Thyroid gland (tissue), 4 donors: ENCODE measurements around the gene PC. TPM values are rescaled to one million over a fixed set of nuclear protein-coding genes. Genes with fewer than 3 reads are reported as not detected.

ENCODE experiments used
- DNase-seq, 2 donors: peaks; one replicate each; pipeline ENCODE4 v3.0.0-alpha.2; 2019
- H3K27ac ChIP-seq, 3 donors: fragments of 200-600 bp; sonication (generic); 1 replicate in 2 of 3; 2 replicates in 1 of 3; pipeline ENCODE4 v1.5.1; 2016 to 2019; ENCODE audit warnings: mild to moderate bottlenecking in 1 of 3, moderate library complexity in 1 of 3
- H3K27me3 ChIP-seq: fragments of 200-600 bp; sonication (generic); one replicate; pipeline ENCODE4 v1.5.1; 2019
- H3K36me3 ChIP-seq, 2 donors: fragments of 200-600 bp; sonication (generic); one replicate each; pipeline ENCODE4 v1.5.1; 2016 to 2019
- H3K4me1 ChIP-seq, 2 donors: fragments of 200-600 bp; sonication (generic); one replicate each; pipeline ENCODE4 v1.5.1; 2017 to 2019
- H3K4me3 ChIP-seq, 3 donors: fragments of 200-600 bp; sonication (generic); replicated peaks in 1 of 3; 1 replicate in 2 of 3; 2 replicates in 1 of 3; pipeline ENCODE4 v1.5.1; 2016; ENCODE audit warnings: mild to moderate bottlenecking in 1 of 3
- H3K9me3 ChIP-seq: fragments of 200-600 bp; sonication (generic); one replicate; pipeline ENCODE4 v1.5.1; 2017
- CTCF ChIP-seq, 6 experiments: fragments of 200-600 bp in 3 of 6; fragments of 450-650 bp in 3 of 6; sonication (generic) in 3 of 6; IDR thresholded peaks; one replicate each; pipeline ENCODE4 v1.5.1; 2016 to 2019; ENCODE audit warnings: antibody characterized with exemption in 6 of 6, mild to moderate bottlenecking in 2 of 6, inconsistent platforms in 1 of 6, moderate library complexity in 1 of 6
- POLR2A ChIP-seq, 2 donors: fragments of 450-650 bp; IDR thresholded peaks; one replicate each; pipeline ENCODE4 v1.6.1; 2017; ENCODE audit warnings: antibody characterized with exemption in 2 of 2, mild to moderate bottlenecking in 2 of 2, moderate library complexity in 1 of 2
- WGBS, 2 donors: methylation state at CpG; one replicate each; pipeline ENCODE4 v1.1.5; 2017; 5-methylcytosine and 5-hydroxymethylcytosine counted together
- intact Hi-C: fragments of 100-400 bp; cut with DNase I; formaldehyde crosslinking; loops from one replicate; pipeline ENCODE4 v1.15.1; 2023
- total RNA-seq, 4 donors: library from RNA; depleted of rRNA; stranded (reverse); fragments of >200 nt; gene quantifications; one replicate each; pipeline ENCODE4 v1.2.3, GENCODE V29; 2016

The PC gene
- total RNA-seq, 4 donors from 2014 or later = 5.4 to 34.3 (median 21.9) TPM

GRCh38 chr11:66910016-66910415 lies 48.2 kb downstream of the PC start:
- no peak overlapping the region for H3K4me3 ChIP-seq
- no peak for TF ChIP-seq POLR2A (IDR thresholded peaks at IDR 0.05)
- intact Hi-C loops = no loop called here
- no peak overlapping the region for H3K27ac ChIP-seq
- no peaks in the 10 kb centered on the region for H3K27me3 ChIP-seq
- H3K4me1 ChIP-seq = peaks cover 8 to 9% of the 10 kb centered on the region in 2 donors
- no peaks in the 10 kb centered on the region for H3K36me3 ChIP-seq
- 90% methylated on average over 10 of the region's 10 CpGs for WGBS, 2 donors
- no peak for DNase-seq
- H3K9me3 ChIP-seq = no peaks in the 10 kb centered on the region

GRCh38 chr11:66909181-66909580 lies 49.0 kb downstream of the PC start:
- intact Hi-C loops = no loop called here
- no peak for TF ChIP-seq POLR2A (IDR thresholded peaks at IDR 0.05)
- no peak for TF ChIP-seq CTCF (IDR thresholded peaks at IDR 0.05)

GRCh38 chr11:66907751-66908630 lies 50.2 kb downstream of the PC start:
- Histone ChIP-seq H3K9me3 (no peaks in the 10 kb centered on the region), H3K4me1 (peaks cover 8 to 9% of the 10 kb centered on the region in 2 donors), H3K4me3 (no peak overlapping the region), H3K36me3 (no peaks in the 10 kb centered on the region), H3K27me3 (no peaks in the 10 kb centered on the region), H3K27ac (no peak overlapping the region)
- TF ChIP-seq CTCF (IDR thresholded peaks at IDR 0.05) (no peak), POLR2A (IDR thresholded peaks at IDR 0.05) (no peak)
- intact Hi-C loops = no loop called here
- DNase-seq = no peak
- WGBS, 2 donors = 85 to 92% methylated on average over 9 of the region's 9 CpGs

More at GRCh38 chr11:66909181-66909580, 49.0 kb downstream of the PC start:
- 96% methylated on average over 8 of the region's 8 CpGs for WGBS, 2 donors
- H3K4me3 ChIP-seq = no peak overlapping the region
- no peaks in the 10 kb centered on the region for H3K9me3 ChIP-seq
- H3K4me1 ChIP-seq = peaks cover 8 to 9% of the 10 kb centered on the region in 2 donors
- H3K27me3 ChIP-seq = no peaks in the 10 kb centered on the region
- no peak for DNase-seq
- no peaks in the 10 kb centered on the region for H3K36me3 ChIP-seq
- H3K27ac ChIP-seq = no peak overlapping the region

- DNase-seq = peak; percentile 68 to 78
- no peaks in the 10 kb centered on the region for H3K9me3 ChIP-seq
- no peaks in the 10 kb centered on the region for H3K36me3 ChIP-seq
- H3K4me1 ChIP-seq = peaks cover 8 to 9% of the 10 kb centered on the region in 2 donors
- intact Hi-C loops = no loop called here
- TF ChIP-seq POLR2A (IDR thresholded peaks at IDR 0.05) (no peak), CTCF (IDR thresholded peaks at IDR 0.05) (no peak)
- no peaks in the 10 kb centered on the region for H3K27me3 ChIP-seq
- no peak overlapping the region for H3K4me3 ChIP-seq
- peak overlapping the region in 1 of 3 donors; percentile 33 for H3K27ac ChIP-seq
- 55 to 61% methylated on average over 12 to 13 of the region's 14 CpGs for WGBS, 2 donors
Observed at GRCh38 chr11:66906061-66906733, 52.0 kb downstream of the PC start.

GRCh38 chr11:66905631-66906030 lies 52.6 kb downstream of the PC start:
- no peaks in the 10 kb centered on the region for H3K27me3 ChIP-seq
- H3K36me3 ChIP-seq = no peaks in the 10 kb centered on the region
- H3K4me1 ChIP-seq = peaks cover 8 to 9% of the 10 kb centered on the region in 2 donors
- DNase-seq = no peak
- no peak for TF ChIP-seq POLR2A (IDR thresholded peaks at IDR 0.05)
- no peak for TF ChIP-seq CTCF (IDR thresholded peaks at IDR 0.05)
- 93 to 94% methylated on average over 4 of the region's 4 CpGs for WGBS, 2 donors
- no peak overlapping the region for H3K4me3 ChIP-seq
- H3K27ac ChIP-seq = no peak overlapping the region
- intact Hi-C loops = no loop called here
- H3K9me3 ChIP-seq = no peaks in the 10 kb centered on the region
